Prostate gland (tissue), 2 donors: ENCODE results near the gene ZNRF3.

ENCODE experiments used
- CTCF ChIP-seq, 4 experiments: fragments of 200-600 bp in 2 of 4; fragments of 450-650 bp in 2 of 4; sonication (generic) in 2 of 4; IDR thresholded peaks; 1 replicate in 3 of 4; 2 replicates in 1 of 4; pipeline ENCODE4 v1.5.1; 2016 to 2019; ENCODE audit warnings: antibody characterized with exemption in 4 of 4, mild to moderate bottlenecking in 2 of 4, moderate library complexity in 2 of 4
- POLR2AphosphoS5 ChIP-seq: sonication (generic); formaldehyde crosslinking; IDR thresholded peaks from one replicate; pipeline ENCODE4 v1.6.1; 2017; ENCODE audit warnings: antibody characterized with exemption

- TF ChIP-seq CTCF (IDR thresholded peaks at IDR 0.05): no peak
- TF ChIP-seq POLR2AphosphoS5: no peak
Observed at GRCh38 chr22:28999510-28999909, 116.1 kb downstream of the ZNRF3 start.
